DND-41 (cell line): Measurements from ENCODE around the gene ARID2.

Source experiments
- ATAC-seq: fragments of 200-7000 bp; cut with Tn5 transposase; 3 replicates; pipeline ENCODE4 v1.9.1; 2021; ENCODE audit warnings: low read depth; ENCODE audit not compliant: insufficient read depth
- DNase-seq: peaks from one replicate; pipeline ENCODE4 v3.0.0-alpha.2; 2020
- H2AFZ ChIP-seq: 2 replicates; pipeline ENCODE4 v1.6.0; 2012; ENCODE audit warnings: low read depth, low read length
- H3K27ac ChIP-seq: 2 replicates; pipeline ENCODE4 v1.5.1; 2012; ENCODE audit warnings: low read length, inconsistent platforms
- H3K27me3 ChIP-seq: fragments of 200-600 bp; sonication (generic); 2 replicates; pipeline ENCODE4 v1.6.0; 2012; ENCODE audit warnings: low read length, mild to moderate bottlenecking, inconsistent platforms; ENCODE audit not compliant: insufficient read depth, poor library complexity
- H3K36me3 ChIP-seq: 2 replicates; pipeline ENCODE4 v1.5.1; 2012; ENCODE audit warnings: low read length, inconsistent platforms; ENCODE audit not compliant: insufficient read depth
- H3K4me1 ChIP-seq: 2 replicates; pipeline ENCODE4 v1.5.1; 2012; ENCODE audit warnings: mild to moderate bottlenecking, low read length; ENCODE audit not compliant: insufficient read depth
- H3K4me2 ChIP-seq: 2 replicates; pipeline ENCODE4 v1.6.0; 2012; ENCODE audit warnings: mild to moderate bottlenecking, moderate library complexity, low read length, inconsistent platforms; ENCODE audit not compliant: insufficient read depth
- H3K4me3 ChIP-seq, 2 experiments: fragments of 200-600 bp in 1 of 2; shearing (Covaris generic) in 1 of 2; 2 replicates each; pipeline ENCODE4 v1.5.1; 2012 to 2016; ENCODE audit warnings: inconsistent platforms in 2 of 2, low read length in 2 of 2, mild to moderate bottlenecking in 2 of 2, low read depth in 1 of 2, moderate library complexity in 1 of 2
- H3K79me2 ChIP-seq: 2 replicates; pipeline ENCODE4 v1.6.0; 2012; ENCODE audit warnings: low read length, inconsistent platforms; ENCODE audit not compliant: insufficient read depth
- H3K9ac ChIP-seq: 2 replicates; pipeline ENCODE4 v1.6.0; 2012; ENCODE audit warnings: low read depth, mild to moderate bottlenecking, inconsistent platforms, low read length, moderate library complexity
- H3K9me3 ChIP-seq: 2 replicates; pipeline ENCODE4 v1.5.1; 2012; ENCODE audit warnings: low read length, moderate library complexity, mild to moderate bottlenecking, inconsistent platforms; ENCODE audit not compliant: insufficient read depth, severe bottlenecking
- H4K20me1 ChIP-seq: 2 replicates; pipeline ENCODE4 v1.6.0; 2012; ENCODE audit warnings: low read length; ENCODE audit not compliant: insufficient read depth
- EZH2 ChIP-seq: IDR thresholded peaks from 3 replicates; pipeline ENCODE4 v1.6.1; 2012; ENCODE audit warnings: borderline replicate concordance, low read depth, mild to moderate bottlenecking, moderate library complexity, low read length, inconsistent platforms; ENCODE audit not compliant: severe bottlenecking
- TF ChIP-seq, protein P1 (sequence below): IDR thresholded peaks from 2 replicates; pipeline ENCODE4 v1.5.1; 2012; ENCODE audit warnings: borderline replicate concordance, low read length, moderate library complexity, mild to moderate bottlenecking; ENCODE audit not compliant: poor library complexity, severe bottlenecking; ENCODE audit errors: extremely low read depth

ARID2 gene

DNA sequence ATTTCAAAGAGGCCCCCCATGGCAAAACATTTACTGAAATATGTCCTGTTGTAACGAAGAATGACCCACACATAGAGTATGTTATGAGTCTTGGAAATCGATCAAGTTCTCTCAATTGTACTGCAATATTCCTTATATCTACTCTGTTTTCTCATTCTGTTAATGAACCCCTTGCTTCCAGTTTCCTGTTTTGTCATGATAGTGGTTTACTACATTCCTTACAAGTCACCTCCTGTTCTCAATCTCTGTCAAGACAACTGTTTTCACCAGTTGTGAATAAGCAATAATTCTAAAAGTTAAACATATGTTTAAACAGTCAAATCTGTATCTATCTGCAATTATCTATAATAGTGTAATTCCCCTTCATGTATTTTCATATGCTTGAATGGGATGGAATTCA, 16.4 kb upstream of the ARID2 start:
- Histone ChIP-seq H3K4me2 (no peak overlapping the region), H4K20me1 (no peaks in the 10 kb centered on the region), H3K36me3 (no peaks in the 10 kb centered on the region), H3K9ac (no peak overlapping the region), H3K27ac (no peak overlapping the region), H3K79me2 (peaks cover 3% of the 10 kb centered on the region; the same call in 1 of the 2 replicates), H3K9me3 (no peaks in the 10 kb centered on the region), H3K27me3 (no peaks in the 10 kb centered on the region), H3K4me3 (no peak overlapping the region), H2AFZ (no peak overlapping the region), H3K4me1 (no peaks in the 10 kb centered on the region)
- no peak for DNase-seq
- TF ChIP-seq, protein P1, sequence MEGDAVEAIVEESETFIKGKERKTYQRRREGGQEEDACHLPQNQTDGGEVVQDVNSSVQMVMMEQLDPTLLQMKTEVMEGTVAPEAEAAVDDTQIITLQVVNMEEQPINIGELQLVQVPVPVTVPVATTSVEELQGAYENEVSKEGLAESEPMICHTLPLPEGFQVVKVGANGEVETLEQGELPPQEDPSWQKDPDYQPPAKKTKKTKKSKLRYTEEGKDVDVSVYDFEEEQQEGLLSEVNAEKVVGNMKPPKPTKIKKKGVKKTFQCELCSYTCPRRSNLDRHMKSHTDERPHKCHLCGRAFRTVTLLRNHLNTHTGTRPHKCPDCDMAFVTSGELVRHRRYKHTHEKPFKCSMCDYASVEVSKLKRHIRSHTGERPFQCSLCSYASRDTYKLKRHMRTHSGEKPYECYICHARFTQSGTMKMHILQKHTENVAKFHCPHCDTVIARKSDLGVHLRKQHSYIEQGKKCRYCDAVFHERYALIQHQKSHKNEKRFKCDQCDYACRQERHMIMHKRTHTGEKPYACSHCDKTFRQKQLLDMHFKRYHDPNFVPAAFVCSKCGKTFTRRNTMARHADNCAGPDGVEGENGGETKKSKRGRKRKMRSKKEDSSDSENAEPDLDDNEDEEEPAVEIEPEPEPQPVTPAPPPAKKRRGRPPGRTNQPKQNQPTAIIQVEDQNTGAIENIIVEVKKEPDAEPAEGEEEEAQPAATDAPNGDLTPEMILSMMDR: no peak
- no peak for TF ChIP-seq EZH2
- no peak for ATAC-seq

DNA sequence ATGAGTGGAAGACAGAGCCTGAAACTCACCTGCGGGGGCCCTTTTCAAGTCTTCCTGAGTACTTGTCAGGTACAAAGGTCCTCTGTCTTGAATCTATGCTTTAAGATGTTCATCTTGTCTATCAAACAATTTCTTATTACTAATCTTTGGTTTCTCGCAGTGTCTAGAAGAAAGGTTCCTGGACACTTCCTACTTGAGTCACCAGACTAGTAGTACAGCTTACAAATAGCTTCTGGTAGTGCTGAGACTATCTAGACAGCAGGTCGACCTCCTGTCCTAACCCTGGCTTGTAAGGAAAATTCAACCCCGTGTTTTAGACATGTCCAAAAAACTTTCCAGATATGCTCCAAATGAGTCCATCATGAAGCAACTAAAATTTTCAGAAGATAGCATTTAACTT, 11.2 kb upstream of the ARID2 start:
- Histone ChIP-seq H3K4me1 (peaks cover 35% of the 10 kb centered on the region), H2AFZ (no peak overlapping the region), H3K27ac (no peak overlapping the region), H3K79me2 (peaks cover 55% of the 10 kb centered on the region), H3K36me3 (peaks cover 28% of the 10 kb centered on the region), H3K4me3 (no peak overlapping the region), H3K27me3 (no peaks in the 10 kb centered on the region), H3K9ac (no peak overlapping the region), H4K20me1 (peaks cover 25% of the 10 kb centered on the region; the same call in 1 of the 2 replicates), H3K4me2 (no peak overlapping the region), H3K9me3 (no peaks in the 10 kb centered on the region)
- TF ChIP-seq, protein P1: no peak
- no peak for TF ChIP-seq EZH2
- DNase-seq (no peak), ATAC-seq (no peak)

GRCh38 chr12:45720069-45720468, 9.4 kb upstream of the ARID2 start:
- Histone ChIP-seq H3K27me3 (no peaks in the 10 kb centered on the region), H3K79me2 (peaks cover 73% of the 10 kb centered on the region), H3K4me2 (peak overlapping the region; percentile 19; the same call in 1 of the 2 replicates), H3K36me3 (peaks cover 32% of the 10 kb centered on the region), H2AFZ (no peak overlapping the region), H3K4me3 (no peak overlapping the region), H4K20me1 (peaks cover 25% of the 10 kb centered on the region; the same call in 1 of the 2 replicates), H3K27ac (no peak overlapping the region), H3K4me1 (peaks cover 49% of the 10 kb centered on the region), H3K9me3 (no peaks in the 10 kb centered on the region), H3K9ac (no peak overlapping the region)
- peak; percentile 23; the same call in 1 of the 3 replicates for ATAC-seq
- no peak for DNase-seq
- TF ChIP-seq EZH2: no peak

DNA sequence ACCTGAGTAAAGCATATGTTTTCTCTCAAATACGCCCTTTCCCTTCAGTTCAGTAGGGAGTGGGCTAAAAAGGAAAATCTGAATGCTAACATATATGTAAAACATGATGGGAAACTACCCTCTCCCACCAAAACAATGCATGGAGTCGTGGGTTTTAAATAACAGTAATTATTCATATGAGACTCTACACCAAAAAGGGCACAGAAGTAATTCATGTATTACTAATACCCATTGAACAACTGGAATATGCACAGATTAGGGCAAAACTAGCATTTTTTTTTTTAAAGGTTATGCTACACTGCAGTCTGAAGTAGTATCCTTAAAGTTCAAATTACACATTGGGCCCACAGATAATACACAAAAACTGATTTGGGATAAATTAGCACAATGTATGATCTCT, 8.1 kb upstream of the ARID2 start:
- peak overlapping the region in 1 of 2 experiments; percentile 19; a peak in 1 of 4 replicates for H3K4me3 ChIP-seq
- no peak for ATAC-seq
- no peak overlapping the region for H2AFZ ChIP-seq
- peak overlapping the region; percentile 79; the same call in 1 of the 2 replicates for H3K4me2 ChIP-seq
- H4K20me1 ChIP-seq: peaks cover 25% of the 10 kb centered on the region; the same call in 1 of the 2 replicates
- TF ChIP-seq, protein P1: no peak
- no peak for TF ChIP-seq EZH2
- no peaks in the 10 kb centered on the region for H3K27me3 ChIP-seq
- H3K79me2 ChIP-seq: peaks cover 86% of the 10 kb centered on the region
- DNase-seq: no peak
- peak overlapping the region; percentile 14; the same call in 1 of the 2 replicates for H3K27ac ChIP-seq
- peaks cover 32% of the 10 kb centered on the region for H3K36me3 ChIP-seq
- no peaks in the 10 kb centered on the region for H3K9me3 ChIP-seq
- H3K9ac ChIP-seq: no peak overlapping the region
- peaks cover 49% of the 10 kb centered on the region for H3K4me1 ChIP-seq
